RWPE1 (cell line): ENCODE measurements around the gene STK32B.

ENCODE experiments used
- CTCF ChIA-PET: fragments of 350-600 bp; sonication (Branson Sonifier 250); formaldehyde crosslinking; extraction: SDS; loops from one replicate; lab custom pipeline; 2021; lab: Yijun Ruan, JAX
- POLR2A ChIA-PET: fragments of 400-600 bp; formaldehyde crosslinking; extraction: SDS; loops from one replicate; lab custom pipeline; 2020; ENCODE audit warnings: antibody characterized with exemption; ENCODE audit not compliant: low non-redundant PET; lab: Yijun Ruan, JAX
- DNase-seq: peaks from one replicate; pipeline ENCODE4 v3.0.0; 2012; ENCODE audit warnings: low spot score
- H3K27ac ChIP-seq: fragments of 450-650 bp; 2 replicates; pipeline ENCODE4 v1.5.1; 2017
- CTCF ChIP-seq: fragments of 450-650 bp; conservative IDR thresholded peaks from 2 replicates; pipeline ENCODE4 v1.5.1; 2017; ENCODE audit warnings: low read depth, mild to moderate bottlenecking

STK32B gene

DNA sequence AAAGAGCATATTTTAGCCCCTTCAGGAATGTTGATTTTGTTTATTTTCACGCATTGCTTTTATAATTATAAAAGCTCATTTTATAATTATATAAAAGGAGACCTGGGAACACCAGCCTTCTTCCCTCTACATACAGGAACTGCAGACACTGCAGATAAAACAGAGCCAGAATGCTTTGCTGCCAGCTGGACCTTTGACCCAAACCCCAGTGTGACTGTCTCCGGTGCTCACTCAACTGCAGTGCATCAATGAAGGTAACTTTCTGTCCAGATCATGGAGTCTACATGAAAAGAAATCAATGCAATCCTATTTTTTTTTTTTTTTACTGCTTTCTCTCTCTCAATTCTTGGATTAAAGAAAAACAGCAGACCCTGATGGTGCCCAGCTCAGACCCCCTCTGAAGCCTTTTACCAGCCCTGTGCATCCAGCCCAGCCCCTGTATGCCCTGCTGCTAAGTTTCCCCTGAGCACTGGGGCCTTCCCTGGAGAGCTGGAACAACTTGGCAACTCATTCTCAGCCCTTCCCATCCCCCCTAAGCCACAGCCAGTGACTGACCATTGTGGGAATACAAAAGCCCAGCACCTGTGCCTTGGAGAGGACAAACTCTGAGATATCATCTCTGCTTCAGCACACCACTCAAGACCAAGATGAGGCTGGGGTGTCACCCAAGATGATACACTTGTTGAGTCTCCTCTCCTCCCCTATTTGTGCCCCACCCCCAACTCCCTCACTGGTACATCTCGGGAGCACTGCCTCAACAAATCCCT is 475.0 kb downstream of the STK32B start:
- no peak overlapping the region for H3K27ac ChIP-seq
- ChIA-PET CTCF (no interaction called here), POLR2A (no interaction called here)
- no peak for DNase-seq
- TF ChIP-seq CTCF: no peak

- H3K27ac ChIP-seq: no peak overlapping the region
- ChIA-PET POLR2A (interaction anchor here (0.5 kb wide), 1 partner anchor 203 kb away, joined by 3 read pairs; no protein-coding TSS in a partner anchor), CTCF (no interaction called here)
- DNase-seq: no peak
- no peak for TF ChIP-seq CTCF
Measured at GRCh38 chr4:5527211-5527610, 475.9 kb downstream of the STK32B start.

- ChIA-PET POLR2A (no interaction called here), CTCF (no interaction called here)
- no peak overlapping the region for H3K27ac ChIP-seq
- no peak for TF ChIP-seq CTCF
- no peak for DNase-seq
Measured at GRCh38 chr4:5528031-5528436, 476.8 kb downstream of the STK32B start.

- CTCF ChIA-PET: no interaction called here
- POLR2A ChIA-PET: no interaction called here
- no peak for DNase-seq
- TF ChIP-seq CTCF: no peak
- no peak overlapping the region for H3K27ac ChIP-seq
Measured at GRCh38 chr4:5532100-5532499, 480.8 kb downstream of the STK32B start.

- TF ChIP-seq CTCF: no peak
- ChIA-PET POLR2A (no interaction called here), CTCF (no interaction called here)
- H3K27ac ChIP-seq: no peak overlapping the region
- no peak for DNase-seq
Measured at GRCh38 chr4:5539584-5539983, 488.3 kb downstream of the STK32B start.

- TF ChIP-seq CTCF: no peak
- POLR2A ChIA-PET: no interaction called here
- H3K27ac ChIP-seq: no peak overlapping the region
- CTCF ChIA-PET: no interaction called here
- no peak for DNase-seq
Measured at GRCh38 chr4:5541169-5541568, 489.9 kb downstream of the STK32B start.
